ENCODE data around the gene ATG4C.
"Not testable (repeated sequence)": the region's sequence is repeated elsewhere in the genome, so short reads cannot be mapped to it uniquely, and the experiment has no call there.

Gene ATG4C

DNA sequence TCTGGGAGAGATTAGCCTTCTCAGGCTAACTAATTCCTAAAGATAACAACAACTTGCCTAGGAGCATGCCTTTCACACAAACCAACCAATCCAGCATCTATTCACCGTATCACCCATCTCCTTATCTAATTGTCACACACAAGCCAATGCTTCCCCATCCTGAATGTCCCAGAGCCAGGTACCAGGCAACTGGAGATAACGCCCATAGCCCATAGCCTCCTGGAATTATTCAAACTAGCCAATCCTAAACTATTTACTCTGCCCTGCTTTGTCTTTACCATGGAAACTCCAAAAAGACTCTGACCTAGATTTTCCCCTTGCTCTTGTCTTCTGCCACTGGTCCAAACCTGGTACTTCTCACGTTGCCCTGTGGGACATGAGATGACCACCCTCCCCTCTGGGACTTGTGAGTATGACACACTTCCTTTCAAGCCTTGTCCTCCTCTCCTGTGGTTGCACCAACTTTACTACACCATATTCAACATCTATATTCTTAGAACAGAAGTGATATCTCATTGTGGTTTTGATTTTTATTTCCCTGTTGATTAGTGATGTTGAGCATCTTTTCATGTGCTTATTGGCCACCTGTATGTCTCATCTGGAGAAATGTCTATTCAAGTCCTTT, 8.8 kb upstream of the ATG4C start:
- DNase-seq: no peak

GRCh38 chr1:62778208-62778607, 5.7 kb upstream of the ATG4C start:
- DNase-seq: no peak

GRCh38 chr1:62781841-62782543, 1.9 kb upstream of the ATG4C start:
- DNase-seq: no peak

GRCh38 chr1:62782544-62783212, 1.3 kb upstream of the ATG4C start:
- not testable (repeated sequence) for DNase-seq

- peak; percentile 20 for DNase-seq
Measured at GRCh38 chr1:62784509-62785365, 805 bp downstream of the ATG4C start.

- DNase-seq: no peak
Measured at GRCh38 chr1:62790716-62791115, 6.8 kb downstream of the ATG4C start.

- no peak for DNase-seq
Measured at GRCh38 chr1:62794053-62794452, 10.1 kb downstream of the ATG4C start.

GRCh38 chr1:62796221-62796620, 12.3 kb downstream of the ATG4C start:
- no peak for DNase-seq

DNA sequence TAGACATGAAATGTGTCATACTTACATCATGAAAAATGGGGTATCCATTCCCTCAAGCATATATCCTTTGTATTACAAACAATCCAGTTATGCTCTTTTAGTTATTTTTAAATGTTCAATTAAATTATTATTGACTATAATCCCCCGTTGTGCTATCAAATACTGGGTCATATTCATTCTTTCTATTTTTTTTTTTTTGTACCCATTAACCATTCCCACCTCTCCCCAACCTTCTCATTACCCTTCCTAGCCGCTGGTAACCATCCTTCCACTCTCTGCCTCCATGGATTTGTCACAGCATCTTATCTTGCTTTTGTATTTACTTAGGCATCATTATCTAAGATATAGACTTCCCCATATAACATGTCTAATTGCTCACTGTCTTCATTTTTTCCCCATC, 15.8 kb downstream of the ATG4C start:
- DNase-seq: no peak

GRCh38 chr1:62800281-62800680, 16.3 kb downstream of the ATG4C start:
- no peak for DNase-seq

- no peak for DNase-seq
Measured at GRCh38 chr1:62800825-62801306, 16.9 kb downstream of the ATG4C start.

GRCh38 chr1:62809788-62810187, 25.9 kb downstream of the ATG4C start:
- no peak for DNase-seq

- no peak for DNase-seq
Measured at GRCh38 chr1:62810420-62811274, 26.7 kb downstream of the ATG4C start.

- DNase-seq: no peak
Measured at GRCh38 chr1:62823556-62823955, 39.6 kb downstream of the ATG4C start.

GRCh38 chr1:62826901-62827300, 43.0 kb downstream of the ATG4C start:
- no peak for DNase-seq

GRCh38 chr1:62827786-62828185, 43.9 kb downstream of the ATG4C start:
- DNase-seq: not testable (repeated sequence)

- DNase-seq: no peak
Measured at GRCh38 chr1:62832276-62832675, 48.3 kb downstream of the ATG4C start.

GRCh38 chr1:62833529-62833928, 49.6 kb downstream of the ATG4C start:
- DNase-seq: no peak

DNA sequence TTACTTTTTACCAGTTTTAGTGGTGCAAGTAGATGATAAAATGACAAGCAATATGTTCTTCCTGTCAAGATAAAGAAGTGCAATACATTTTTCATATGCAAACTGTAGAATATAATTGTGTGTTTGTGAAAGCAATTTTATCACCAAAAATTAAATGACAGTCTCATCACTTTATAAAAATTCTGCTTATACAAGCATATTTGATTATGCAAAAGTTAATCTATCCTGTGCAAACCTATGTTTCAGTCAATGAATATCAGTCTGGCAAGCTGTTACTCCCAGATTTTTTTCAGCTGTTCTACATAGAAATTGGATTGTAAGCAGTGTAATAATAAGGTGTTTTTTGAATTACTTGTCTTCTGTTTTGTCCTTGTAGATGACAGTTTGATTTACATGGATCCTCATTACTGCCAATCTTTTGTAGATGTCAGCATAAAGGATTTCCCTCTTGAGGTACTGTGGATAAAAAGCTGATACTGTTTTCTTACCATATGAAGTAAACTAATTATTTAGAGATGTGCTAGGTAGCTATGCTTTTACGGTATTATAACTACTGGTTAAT, 50.5 kb downstream of the ATG4C start:
- DNase-seq: no peak

DNA sequence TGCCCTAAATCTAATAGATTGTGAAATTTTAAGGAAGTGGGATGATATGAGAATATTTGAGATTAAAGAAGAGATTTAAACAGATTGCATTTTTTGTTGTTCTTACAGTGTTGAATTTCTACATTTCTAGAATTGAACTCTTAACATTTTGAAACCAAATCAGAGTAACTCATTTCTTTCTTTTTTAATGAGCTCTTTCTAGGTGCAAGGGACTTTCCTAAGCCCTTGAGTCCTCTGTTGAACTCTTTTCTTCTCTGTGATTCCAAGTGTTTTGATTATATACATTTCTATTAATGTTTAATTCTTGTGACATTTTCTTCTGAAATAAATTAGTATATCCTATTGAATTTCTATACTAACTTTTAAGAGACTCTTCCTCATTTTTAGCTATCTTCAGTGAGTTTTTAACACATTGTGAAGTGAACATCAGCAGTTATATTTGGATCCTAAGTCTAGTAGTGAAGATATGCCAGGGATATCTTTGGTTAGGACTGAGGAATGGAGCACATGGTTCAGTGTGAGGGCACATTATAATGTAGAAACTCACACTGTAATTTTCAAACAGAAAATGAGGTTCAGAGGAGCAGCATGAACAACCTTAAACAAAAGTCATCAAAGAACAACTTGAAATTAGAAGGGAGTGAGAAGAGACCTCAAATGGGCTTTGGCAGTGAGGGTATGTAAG, 53.1 kb downstream of the ATG4C start:
- no peak for DNase-seq

- no peak for DNase-seq
Measured at GRCh38 chr1:62840555-62840954, 56.6 kb downstream of the ATG4C start.
